IPS-NIHi7 (cell line): ENCODE data around the gene RING1.

Experiments
- DNase-seq: peaks from one replicate; pipeline ENCODE4 v3.0.0; 2012; ENCODE audit warnings: mixed read lengths; ENCODE audit errors: extremely low spot score

The RING1 gene

GRCh38 chr6:33208091-33208967, at the start of gene RING1:
Gene RING1, plus strand, starts transcription at chr6:33208500. Its CDS starts 323 bp downstream, at chr6:33208823.
- DNase-seq, result peak; percentile 79

- no peak for DNase-seq
These were observed 48.2 kb upstream of the RING1 start for GRCh38 chr6:33160096-33160495.

- peak; percentile 58 for DNase-seq
These were observed 47.5 kb upstream of the RING1 start for GRCh38 chr6:33160728-33161344.

- DNase-seq, result peak; percentile 93
These were observed 46.7 kb upstream of the RING1 start for GRCh38 chr6:33161354-33162331.

- no peak for DNase-seq
These were observed 44.8 kb upstream of the RING1 start for GRCh38 chr6:33163540-33163939.

GRCh38 chr6:33164176-33164575, 44.1 kb upstream of the RING1 start:
- no peak for DNase-seq

- DNase-seq, result no peak
These were observed 43.5 kb upstream of the RING1 start for GRCh38 chr6:33164665-33165373.

GRCh38 chr6:33165581-33166258, 42.6 kb upstream of the RING1 start:
- DNase-seq, result no peak

GRCh38 chr6:33166363-33166762, 41.9 kb upstream of the RING1 start:
- DNase-seq, result no peak

GRCh38 chr6:33166811-33167210, 41.5 kb upstream of the RING1 start:
- no peak for DNase-seq

- DNase-seq, result no peak
These were observed 40.7 kb upstream of the RING1 start for GRCh38 chr6:33167374-33168283.

- DNase-seq, result no peak
These were observed 40.1 kb upstream of the RING1 start for GRCh38 chr6:33168284-33168601.

GRCh38 chr6:33168639-33169038, 39.7 kb upstream of the RING1 start:
- no peak for DNase-seq

- no peak for DNase-seq
These were observed 38.8 kb upstream of the RING1 start for GRCh38 chr6:33169291-33170175.

GRCh38 chr6:33170176-33171015, 37.9 kb upstream of the RING1 start:
- DNase-seq, result no peak

GRCh38 chr6:33171016-33171879, 37.1 kb upstream of the RING1 start:
- no peak for DNase-seq
